NCI-H526 treated with DMSO at 0.1 percent for 48 hours (cell line): ENCODE results near the gene UBE2QL1.

Experiments
- DNase-seq: peaks from one replicate; lab custom pipeline; 2025; lab: John Stamatoyannopoulos, UW

The UBE2QL1 gene, protein sequence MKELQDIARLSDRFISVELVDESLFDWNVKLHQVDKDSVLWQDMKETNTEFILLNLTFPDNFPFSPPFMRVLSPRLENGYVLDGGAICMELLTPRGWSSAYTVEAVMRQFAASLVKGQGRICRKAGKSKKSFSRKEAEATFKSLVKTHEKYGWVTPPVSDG

DNA sequence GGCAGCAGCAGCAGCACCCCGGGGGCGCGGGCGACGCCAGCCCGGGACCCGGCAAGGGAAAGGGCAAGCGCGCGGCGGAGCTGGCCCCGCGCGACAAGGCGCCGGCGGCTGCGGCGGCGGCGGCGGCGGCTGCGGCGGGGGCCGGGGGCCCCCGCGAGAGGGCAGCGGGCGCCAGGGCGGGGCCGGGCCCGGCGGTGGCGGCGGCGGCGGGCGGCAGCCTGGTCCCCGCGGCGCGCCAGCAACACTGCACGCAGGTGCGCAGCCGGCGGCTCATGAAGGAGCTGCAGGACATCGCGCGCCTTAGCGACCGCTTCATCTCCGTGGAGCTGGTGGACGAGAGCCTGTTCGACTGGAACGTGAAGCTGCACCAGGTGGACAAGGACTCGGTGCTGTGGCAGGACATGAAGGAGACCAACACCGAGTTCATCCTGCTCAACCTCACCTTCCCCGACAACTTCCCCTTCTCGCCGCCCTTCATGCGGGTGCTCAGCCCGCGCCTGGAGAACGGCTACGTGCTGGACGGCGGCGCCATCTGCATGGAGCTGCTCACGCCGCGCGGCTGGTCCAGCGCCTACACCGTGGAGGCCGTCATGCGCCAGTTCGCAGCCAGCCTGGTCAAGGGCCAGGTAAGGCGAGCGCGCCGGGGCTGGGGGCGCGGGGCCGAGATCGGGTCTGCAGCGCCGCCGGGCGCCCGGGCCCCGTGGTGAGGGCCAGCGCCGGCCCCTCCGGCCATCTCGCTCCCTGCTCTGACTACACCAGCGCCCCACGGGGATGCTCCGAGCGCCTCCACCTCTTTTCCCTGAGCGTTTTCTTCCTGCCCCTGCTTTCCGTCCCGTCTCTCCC lies at the start of gene UBE2QL1:
UBE2QL1 (plus strand) TSS at position 238 of the 843 bp plus-strand sequence; CDS start at position 273, 35 bp downstream.
- DNase-seq: no peak

DNA sequence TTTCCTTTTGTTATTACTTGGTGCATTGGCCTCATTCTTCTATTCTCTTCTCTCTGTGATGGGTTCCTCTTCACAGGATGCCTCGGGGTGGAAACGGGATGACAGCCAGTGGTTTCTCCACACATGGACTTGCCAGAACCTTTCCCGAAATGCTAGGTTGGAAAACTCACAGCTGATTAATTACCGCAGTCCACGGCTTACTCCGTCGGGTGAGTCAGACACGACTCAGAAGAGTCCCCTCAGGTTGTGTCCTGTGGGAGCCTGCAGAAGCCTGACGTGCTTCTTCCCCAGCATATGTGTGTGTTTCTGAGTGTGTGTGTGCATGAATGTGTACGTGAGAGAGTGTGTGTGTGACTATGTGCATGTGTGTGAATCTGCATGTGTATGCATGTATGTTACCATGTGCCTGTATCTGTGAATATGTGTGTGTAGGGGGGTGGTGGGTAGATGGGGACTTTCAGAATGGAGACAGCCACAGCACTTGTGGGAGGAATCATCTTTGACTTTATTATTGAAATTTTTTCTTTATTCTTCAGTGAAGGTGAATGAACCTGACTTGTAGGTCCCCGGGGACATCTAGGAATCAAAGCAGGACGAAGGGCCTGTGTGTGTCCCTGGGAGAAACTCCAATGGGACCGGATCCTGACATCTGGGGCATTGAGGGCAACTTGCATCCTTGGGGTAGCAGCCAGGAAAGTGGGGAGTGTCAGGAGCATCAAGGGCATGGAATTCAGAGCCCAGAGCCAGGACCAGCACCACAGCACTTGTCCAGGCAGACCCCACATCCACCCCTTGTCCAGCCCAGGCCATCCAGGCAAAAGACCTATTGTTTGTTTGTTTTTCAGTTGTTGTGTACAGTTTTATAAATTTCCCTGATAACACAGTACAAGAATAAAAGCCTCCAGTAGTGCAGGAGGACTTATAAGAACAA lies 48.4 kb upstream of the UBE2QL1 start:
- no peak for DNase-seq

DNA sequence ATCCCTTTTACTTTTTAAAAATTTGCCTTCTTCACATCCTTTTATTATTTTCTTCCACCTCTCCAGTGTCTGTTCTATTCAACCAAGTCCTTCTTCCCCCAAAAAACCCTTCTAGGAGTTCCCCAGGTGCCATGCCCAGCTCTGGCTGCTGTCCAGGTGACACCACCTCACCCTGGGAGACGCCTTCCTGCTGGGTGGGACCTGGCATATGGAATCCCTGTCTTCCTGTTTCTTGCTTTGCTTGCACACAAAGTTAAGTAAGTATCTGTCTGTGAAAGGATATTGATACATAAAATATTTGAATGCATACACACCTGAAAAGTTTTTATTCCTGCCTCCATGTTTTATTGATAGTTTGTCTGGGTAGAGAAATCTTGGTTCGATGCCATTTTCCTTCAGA lies 47.2 kb upstream of the UBE2QL1 start:
- DNase-seq: no peak

DNA sequence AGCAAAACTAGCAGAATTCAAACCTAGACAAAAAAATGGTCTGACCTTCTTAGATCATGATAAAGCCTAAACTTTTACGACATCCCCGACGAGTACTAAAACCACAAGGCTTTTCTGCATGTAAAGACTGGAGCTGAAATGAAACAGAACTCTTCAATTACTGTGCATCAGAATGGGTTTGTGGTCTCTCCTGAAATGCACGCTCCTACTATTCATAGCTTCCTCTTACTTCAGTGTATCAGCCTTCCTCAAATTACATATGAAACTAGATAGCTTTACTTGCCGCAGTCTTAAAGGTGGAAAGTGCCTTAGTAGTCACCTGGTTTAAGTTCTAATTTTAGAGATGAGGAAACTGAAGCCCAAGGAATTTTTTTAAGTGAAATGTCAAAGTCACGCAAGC lies 45.7 kb upstream of the UBE2QL1 start:
- no peak for DNase-seq

DNA sequence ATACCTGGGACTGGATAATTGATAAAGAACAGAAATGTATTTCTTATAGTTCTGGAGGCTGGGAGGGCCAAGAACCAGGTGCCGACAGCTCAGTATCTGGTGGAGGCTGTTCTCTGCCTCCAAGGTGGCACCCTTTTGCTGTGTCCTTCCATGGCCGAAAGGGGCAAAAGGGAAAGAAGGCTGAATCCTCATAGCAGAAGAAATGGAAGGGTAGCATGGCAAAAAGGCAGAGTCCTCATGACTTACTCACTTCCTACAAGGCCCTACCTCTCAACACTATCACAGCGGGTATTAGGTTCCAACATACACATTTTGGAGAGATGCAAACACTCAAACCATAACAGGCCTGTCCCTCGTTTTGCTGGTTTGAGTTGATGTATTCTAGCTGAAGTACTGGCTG lies 45.2 kb upstream of the UBE2QL1 start:
- no peak for DNase-seq

DNA sequence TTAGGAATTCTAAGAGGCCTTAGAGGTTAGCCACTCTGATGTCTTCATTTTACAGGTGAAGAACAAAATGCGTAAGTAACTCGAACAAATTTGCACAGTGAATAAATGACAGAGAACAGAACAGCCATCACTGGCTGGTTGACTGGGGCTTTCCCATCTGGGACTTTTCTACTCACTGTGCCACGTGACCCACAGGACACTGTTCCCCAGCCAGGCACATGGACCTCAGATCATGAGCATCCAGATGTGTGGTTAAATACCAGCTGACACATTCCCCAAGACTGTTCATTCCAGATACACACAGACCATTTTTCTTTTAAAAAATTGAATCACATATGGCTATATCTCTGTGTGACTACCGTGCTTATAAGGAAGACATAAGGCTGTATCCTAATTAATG lies 44.5 kb upstream of the UBE2QL1 start:
- DNase-seq: no peak

DNA sequence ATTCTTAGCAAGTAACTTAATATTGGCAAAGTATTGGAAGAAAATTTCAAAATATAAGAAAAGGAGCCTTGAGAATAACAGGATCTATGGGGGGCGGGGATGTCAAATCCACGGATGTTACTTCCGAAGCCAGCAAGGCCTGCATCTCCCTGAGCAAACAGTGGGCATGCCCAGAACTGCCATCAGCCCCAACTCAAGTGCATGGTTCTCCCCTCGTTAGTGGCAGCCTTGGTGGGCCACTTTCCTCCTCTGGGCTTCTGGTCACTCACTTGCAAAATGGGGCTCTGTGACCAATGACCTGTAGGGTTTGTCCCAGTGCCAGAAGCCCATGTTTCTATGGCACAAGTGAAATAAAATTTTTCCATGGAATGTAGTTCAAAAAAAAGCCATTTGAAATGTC lies 43.1 kb upstream of the UBE2QL1 start:
- DNase-seq: no peak

DNA sequence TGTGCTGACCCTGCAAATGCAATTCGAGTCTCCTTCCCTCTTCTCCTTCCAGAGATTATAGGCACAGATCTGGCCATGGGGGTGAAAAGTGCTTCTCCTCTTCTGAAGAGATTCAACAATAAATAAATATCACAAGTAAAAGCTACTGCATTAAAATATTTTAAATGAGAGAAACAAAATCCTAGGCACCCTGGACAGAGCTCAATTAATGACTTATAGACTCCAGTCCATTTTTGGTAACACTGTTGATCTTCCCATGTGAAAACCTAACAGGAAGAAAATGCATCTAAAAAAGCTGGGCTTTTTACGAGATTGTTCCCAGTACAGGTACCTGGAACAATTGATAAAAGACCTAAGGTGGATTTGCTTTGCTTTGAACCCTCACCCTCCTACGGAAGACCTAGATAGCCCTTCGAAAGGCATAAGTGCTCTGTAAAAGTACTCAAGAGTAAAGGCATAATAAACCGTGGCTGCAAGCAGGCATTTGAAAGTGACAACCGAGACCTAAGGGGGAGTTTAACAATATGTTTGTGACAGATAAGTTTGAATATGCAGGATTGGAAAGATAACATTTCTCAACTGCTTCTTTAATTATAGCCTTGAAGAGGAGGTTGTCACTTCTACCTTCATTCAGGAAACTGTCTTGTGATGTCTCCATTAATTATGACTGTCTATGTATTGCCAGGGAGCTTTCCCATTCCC lies 41.0 kb upstream of the UBE2QL1 start:
- no peak for DNase-seq

DNA sequence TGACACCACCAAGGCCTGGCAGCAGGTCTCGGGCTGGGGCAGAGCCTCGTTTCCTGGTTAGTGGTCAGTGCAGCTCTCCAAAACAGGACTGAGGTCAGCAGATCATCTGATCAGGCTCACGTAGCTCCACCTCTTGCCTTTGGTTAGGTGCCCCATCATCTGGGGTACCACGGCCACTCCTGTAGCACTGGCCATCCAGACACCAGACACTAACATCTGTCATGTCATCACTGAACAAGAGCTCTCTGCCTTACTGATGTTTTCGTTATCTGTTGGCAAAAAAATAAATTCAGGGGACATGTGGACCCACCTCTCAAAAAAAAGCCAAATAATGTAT lies 40.4 kb upstream of the UBE2QL1 start:
- DNase-seq: no peak

DNA sequence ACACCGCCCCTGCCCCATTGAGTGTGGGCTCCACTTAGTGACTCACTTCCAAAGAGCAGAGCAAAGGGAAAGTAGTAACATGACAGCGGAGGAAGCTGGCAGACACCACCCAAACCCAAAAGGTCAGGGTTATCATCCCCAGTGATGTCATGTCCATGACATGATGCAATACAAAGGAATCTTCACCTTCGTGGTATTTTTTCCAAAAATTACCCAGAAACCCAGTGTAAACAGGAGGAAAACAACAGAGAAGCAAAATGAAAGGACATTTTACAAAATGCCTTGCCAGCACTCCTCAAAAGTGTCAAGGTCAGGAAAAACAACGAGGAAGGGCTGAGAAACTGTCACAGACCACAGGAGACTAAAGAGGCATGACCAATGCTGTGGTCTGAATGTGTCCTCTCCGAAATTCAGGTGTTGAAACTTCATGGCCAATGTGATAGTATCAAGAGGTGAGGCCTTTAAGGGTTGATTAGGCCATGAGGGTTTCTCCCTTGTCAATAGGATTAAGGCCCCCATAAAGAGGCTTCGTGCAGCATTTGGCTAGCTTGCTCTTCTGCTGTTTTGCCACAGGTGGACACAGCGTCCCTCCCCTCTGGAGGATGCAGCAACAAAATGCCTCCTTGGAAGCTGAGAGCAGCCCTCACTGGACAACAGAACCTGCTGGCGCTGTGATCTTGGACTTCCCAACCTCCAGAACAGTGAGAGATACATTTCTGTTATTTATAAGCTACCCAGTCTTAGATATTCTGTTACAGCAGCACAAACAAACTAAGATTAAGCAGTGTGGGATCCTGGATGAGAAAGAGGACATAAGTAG lies 39.8 kb upstream of the UBE2QL1 start:
- DNase-seq: no peak

DNA sequence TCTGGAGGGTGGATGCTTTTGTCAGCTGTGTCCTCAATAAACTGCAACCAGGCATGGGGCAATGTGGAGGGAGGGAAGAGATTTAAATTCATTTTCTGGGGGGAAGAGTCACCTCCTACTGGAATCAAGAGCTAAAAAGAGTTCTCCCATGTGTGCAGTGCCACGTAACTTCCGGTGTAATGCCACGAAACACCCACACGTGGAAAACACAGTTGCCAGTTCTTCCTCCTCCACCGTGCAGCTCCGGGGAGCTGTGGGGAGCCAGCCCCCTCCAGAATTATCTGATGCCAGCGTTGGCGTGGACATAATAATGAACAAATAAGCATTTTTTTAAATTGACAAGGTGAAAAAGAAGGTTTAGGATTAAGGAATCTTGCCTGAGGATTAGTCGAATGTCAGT lies 38.2 kb upstream of the UBE2QL1 start:
- no peak for DNase-seq

DNA sequence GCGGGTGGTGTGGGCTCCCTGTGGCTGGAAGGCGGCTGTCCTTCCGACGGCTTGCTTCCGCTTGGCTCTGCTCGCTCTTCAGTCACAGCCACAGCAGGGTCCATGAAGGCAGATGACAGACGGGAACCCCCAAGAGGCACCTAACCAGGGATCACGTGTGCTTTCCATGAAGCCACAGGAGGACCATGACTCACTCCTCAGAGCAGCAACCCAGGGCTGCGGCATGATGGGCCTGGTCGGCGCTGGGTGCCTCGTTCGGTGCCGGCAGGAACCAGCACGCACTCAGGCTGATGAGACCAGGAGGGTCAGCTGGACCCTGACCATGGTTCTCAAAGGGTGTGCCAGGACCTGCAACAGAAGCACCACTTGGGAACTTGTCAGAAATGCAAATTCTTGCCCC lies 37.5 kb upstream of the UBE2QL1 start:
- no peak for DNase-seq

DNA sequence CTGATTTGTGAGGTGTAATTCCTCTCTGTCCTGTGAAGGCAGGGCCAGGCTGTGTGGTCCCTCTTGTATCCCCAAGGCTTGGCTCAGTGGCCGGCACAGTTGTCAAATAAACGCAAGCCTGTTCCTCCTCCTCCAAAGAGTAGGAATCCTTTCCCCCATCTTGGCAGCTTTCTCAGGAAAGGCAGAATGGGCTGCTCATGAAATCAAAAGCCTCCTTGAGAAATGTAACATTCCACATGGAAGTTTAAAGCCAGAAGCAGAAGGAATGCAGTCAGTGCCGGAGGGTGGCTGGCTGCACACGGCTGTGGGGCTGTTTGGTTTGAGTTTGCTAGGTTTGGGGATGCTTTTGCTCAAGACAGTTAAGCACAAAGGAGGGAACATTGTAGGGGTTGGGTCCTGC lies 35.8 kb upstream of the UBE2QL1 start:
- DNase-seq: no peak

DNA sequence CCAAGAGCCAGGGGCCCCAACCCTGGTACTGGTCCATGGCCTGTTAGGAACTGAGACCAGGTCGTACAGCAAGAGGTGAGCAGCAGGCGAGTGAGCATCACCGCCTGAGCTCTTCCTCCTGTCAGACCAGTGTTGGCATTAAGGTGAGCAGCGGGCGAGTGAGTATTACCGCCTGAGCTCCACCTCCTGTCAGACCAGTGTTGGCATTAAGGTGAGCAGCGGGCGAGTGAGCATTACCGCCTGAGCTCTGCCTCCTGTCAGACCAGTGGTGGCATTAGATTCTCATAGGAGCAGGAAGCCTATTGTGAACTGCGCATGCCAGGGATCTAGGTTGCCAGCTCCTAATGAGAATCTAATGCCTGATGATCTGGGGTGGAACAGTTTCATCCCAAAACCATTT lies 31.0 kb upstream of the UBE2QL1 start:
- no peak for DNase-seq

DNA sequence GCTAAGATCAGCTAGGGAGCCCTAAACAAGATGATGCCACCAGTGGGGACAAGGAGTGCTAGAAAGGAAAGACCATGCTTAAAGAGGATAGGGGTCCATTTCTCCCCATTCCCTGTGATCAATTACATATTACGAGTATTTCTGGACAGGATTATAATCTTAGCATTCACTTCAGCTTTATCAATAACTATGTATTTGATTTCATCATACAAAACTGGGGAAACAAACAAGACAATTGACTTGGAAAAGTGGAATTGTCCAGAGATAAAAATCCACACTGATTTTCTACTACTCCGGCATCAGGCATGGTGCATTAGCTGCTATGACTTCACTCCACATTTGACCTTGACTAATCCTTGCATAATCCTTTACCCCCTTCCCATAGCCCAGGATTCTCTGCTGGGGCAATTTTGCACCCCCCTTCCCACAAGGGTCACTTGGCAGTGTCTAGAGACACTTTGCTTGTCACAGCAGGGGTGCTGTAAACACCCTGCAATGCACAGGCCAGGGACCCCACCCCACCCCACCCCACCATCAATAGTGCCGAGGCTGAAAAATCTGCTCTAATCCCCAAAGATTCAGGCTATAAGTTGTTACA lies 29.9 kb upstream of the UBE2QL1 start:
- no peak for DNase-seq

DNA sequence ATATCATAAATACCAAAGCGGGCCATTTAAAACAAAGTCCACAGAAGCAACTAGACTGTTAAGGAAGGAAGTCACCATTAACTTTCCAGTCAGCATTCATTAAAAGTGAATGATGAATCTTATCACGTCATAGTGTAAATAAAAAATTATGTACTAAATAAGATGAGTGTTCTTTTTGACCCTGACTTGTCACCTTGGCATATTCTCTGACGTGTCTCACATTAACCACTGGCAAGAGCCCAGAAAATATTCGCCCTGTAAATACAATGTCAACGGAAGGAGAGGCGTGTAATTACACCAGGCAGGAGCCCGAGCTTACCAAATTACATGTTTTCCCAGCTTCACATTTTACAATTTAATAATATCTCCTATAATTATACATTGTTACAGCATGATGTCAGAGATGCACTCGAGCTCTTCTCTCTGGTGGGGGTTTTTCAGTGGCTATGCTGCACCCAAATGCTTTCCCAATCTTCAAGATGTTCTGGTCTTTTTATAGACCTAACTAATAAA lies 29.3 kb upstream of the UBE2QL1 start:
- no peak for DNase-seq

DNA sequence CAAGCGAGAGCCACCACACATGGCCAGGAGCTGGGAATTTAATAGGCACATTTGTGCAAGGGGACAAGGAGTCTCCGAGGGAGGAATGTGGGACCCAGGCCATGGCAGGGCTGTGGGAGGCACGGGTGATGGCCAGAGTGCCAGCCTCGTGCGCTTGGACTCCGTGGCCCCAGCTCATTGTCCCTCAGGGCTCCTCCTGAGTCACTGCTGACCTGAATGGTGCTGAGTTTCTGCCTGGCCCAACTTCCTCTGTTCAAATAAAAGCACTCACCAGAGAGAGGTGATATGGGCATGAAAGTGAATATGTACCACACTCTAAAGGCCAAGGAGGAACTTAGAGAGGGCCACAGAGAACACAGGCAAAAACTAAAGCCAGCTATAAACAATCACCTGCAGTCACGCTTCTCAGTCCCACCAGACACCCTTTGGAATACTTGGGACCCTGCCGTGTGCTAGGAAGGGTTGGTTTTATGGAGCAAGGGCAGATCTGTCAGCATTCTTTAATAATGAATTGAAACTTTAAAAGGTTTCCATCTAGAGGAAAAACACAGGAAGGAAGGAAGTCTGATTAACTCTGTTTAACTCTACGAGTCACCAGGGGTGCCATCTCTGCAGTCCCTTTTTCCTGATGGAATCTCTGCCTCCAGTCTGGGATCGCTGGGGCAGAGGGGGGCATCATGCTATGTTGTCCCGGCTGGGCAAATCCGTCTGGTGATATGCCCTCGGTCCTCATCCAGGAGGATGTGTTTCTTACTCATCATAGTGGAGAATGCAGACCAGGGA lies 25.1 kb upstream of the UBE2QL1 start:
- no peak for DNase-seq

DNA sequence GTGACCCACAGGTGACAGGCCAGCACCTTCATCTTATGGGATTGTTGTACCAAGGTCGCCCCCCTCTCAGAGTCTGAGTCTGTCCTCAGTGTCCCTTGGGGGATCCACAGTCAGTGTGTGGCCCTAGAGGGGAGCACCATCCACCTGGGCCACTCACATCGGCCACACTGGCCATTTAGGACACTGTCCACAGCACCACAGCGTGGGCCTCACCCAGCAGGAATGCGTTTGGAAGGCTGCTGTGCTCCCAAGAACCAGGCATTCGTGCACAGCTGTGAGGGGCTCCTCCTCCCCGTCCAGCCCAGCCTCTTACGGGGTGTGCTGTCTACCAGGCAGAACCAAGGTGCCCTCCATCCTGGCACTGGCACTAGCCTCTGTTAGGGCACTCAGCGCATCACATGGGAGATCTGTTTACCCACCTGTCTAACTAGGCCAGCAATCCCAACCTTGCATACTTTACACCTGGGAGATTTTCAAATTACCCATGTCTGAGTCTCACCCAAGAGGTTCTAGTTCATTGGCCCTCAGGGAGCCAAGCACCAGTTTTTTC lies 24.5 kb upstream of the UBE2QL1 start:
- DNase-seq: peak; percentile 33

DNA sequence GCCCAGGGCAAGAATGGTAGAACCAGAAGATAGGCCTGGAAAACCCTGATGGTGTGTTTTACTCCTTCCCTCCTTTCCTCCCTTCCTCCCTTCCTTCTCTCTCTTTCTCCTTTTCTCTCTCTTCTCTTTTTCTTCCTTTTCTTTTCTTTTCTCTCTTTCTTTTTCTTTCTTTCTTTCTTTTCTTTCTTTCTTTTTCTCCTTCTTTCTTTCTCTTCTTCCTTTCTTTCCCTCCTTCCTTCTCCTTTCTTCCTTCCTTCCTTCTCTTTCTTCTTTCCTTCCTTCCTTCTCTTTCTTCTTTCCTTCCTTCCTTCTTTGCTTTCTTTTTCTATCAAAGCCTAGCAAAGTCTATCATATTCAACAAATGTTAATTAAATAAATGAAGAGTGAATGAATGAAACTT lies 24.0 kb upstream of the UBE2QL1 start:
- DNase-seq: no peak

DNA sequence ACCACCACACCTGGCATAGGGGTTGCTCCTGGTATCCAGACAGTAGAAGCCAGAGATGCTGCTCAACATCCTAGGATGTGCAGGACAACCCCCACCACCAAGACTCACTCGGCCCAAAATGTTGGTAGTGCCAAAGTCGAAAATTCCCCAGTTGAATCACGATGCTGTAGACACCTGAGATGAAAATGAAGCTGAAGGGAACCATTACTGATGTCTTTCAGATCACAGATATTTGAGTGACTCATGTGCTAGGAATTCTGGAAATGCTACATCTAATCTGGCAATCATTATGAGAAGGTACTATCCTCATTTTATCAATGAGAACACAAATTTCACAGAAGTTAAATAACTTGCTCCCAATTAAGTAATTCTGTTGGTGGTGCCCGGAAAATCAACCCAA lies 21.0 kb upstream of the UBE2QL1 start:
- no peak for DNase-seq
